Prostate gland (tissue), 2 donors: ENCODE measurements around the gene R3HDML. TPM values are rescaled to one million over a fixed set of nuclear protein-coding genes. Genes with fewer than 3 reads are reported as not detected.
A peak's percentile ranks its signal among the peaks of the same experiment; 100 is the strongest.
"Not testable (repeated sequence)": the region's sequence is repeated elsewhere in the genome, so short reads cannot be mapped to it uniquely, and the experiment has no call there.

Experiments used
- DNase-seq: peaks from one replicate; pipeline ENCODE4 v3.0.0-alpha.2; 2019; ENCODE audit warnings: low spot score
- H3K27ac ChIP-seq, 2 donors: fragments of 200-600 bp; sonication (generic); 2 replicates each; pipeline ENCODE4 v1.5.1; 2017 to 2019
- H3K27me3 ChIP-seq: fragments of 200-600 bp; sonication (generic); replicated peaks from 2 replicates; pipeline ENCODE4 v1.5.1; 2019; ENCODE audit not compliant: insufficient read depth
- H3K36me3 ChIP-seq, 2 donors: fragments of 200-600 bp; sonication (generic); 1 replicate in 1 of 2; 2 replicates in 1 of 2; pipeline versions ENCODE4 v1.5.1 to v1.8.1; 2017 to 2019
- H3K4me1 ChIP-seq: fragments of 200-600 bp; sonication (generic); replicated peaks from 2 replicates; pipeline ENCODE4 v1.5.1; 2019
- H3K4me3 ChIP-seq, 2 donors: fragments of 200-600 bp; sonication (generic); 2 replicates each; pipeline ENCODE4 v1.5.1; 2017 to 2019
- H3K9me3 ChIP-seq: fragments of 200-600 bp; sonication (generic); 2 replicates; pipeline ENCODE4 v1.5.1; 2017
- POLR2A ChIP-seq: fragments of 450-650 bp; IDR thresholded peaks from one replicate; pipeline ENCODE4 v1.6.1; 2016; ENCODE audit warnings: antibody characterized with exemption, mild to moderate bottlenecking
- POLR2AphosphoS5 ChIP-seq: sonication (generic); formaldehyde crosslinking; IDR thresholded peaks from one replicate; pipeline ENCODE4 v1.6.1; 2017; ENCODE audit warnings: antibody characterized with exemption
- WGBS: methylation state at CpG from one replicate; pipeline ENCODE4 v1.1.5; 2018; 5-methylcytosine and 5-hydroxymethylcytosine counted together
- intact Hi-C: fragments of 100-400 bp; cut with DNase I; formaldehyde crosslinking; loops from one replicate; pipeline ENCODE4 v1.14.2; 2022
- total RNA-seq, 2 donors: library from RNA; depleted of rRNA; stranded (reverse); fragments of >200 nt; gene quantifications; one replicate each; pipeline ENCODE4 v1.1.0, GENCODE V29; 2016
- TF ChIP-seq, protein P1 (sequence below), 4 experiments: fragments of 200-600 bp in 2 of 4; fragments of 450-650 bp in 2 of 4; sonication (generic) in 2 of 4; IDR thresholded peaks; 1 replicate in 3 of 4; 2 replicates in 1 of 4; pipeline ENCODE4 v1.5.1; 2016 to 2019; ENCODE audit warnings: antibody characterized with exemption in 4 of 4, mild to moderate bottlenecking in 2 of 4, moderate library complexity in 2 of 4

The R3HDML gene
- total RNA-seq, 2 donors from 2014 or later, result 0.91 TPM; not detected in 1

- TF ChIP-seq POLR2AphosphoS5, result no peak
- TF ChIP-seq, protein P1, sequence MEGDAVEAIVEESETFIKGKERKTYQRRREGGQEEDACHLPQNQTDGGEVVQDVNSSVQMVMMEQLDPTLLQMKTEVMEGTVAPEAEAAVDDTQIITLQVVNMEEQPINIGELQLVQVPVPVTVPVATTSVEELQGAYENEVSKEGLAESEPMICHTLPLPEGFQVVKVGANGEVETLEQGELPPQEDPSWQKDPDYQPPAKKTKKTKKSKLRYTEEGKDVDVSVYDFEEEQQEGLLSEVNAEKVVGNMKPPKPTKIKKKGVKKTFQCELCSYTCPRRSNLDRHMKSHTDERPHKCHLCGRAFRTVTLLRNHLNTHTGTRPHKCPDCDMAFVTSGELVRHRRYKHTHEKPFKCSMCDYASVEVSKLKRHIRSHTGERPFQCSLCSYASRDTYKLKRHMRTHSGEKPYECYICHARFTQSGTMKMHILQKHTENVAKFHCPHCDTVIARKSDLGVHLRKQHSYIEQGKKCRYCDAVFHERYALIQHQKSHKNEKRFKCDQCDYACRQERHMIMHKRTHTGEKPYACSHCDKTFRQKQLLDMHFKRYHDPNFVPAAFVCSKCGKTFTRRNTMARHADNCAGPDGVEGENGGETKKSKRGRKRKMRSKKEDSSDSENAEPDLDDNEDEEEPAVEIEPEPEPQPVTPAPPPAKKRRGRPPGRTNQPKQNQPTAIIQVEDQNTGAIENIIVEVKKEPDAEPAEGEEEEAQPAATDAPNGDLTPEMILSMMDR (IDR thresholded peaks at IDR 0.05), result no peak
- TF ChIP-seq POLR2A, result no peak
- no peak for DNase-seq
- Histone ChIP-seq H3K4me3 (no peak overlapping the region), H3K4me1 (peaks cover 2% of the 10 kb centered on the region), H3K36me3 (no peaks in the 10 kb centered on the region), H3K9me3 (no peaks in the 10 kb centered on the region), H3K27ac (no peak overlapping the region), H3K27me3 (no peaks in the 10 kb centered on the region)
- intact Hi-C loops, result no loop called here
- WGBS, result 88% methylated on average over 4 of the region's 4 CpGs
Measured at GRCh38 chr20:44297721-44298120, 39.1 kb upstream of the R3HDML start.

- intact Hi-C loops, H3K4me3 ChIP-seq, H3K27me3 ChIP-seq, H3K27ac ChIP-seq, H3K9me3 ChIP-seq, H3K36me3 ChIP-seq, H3K4me1 ChIP-seq, DNase-seq: not testable (repeated sequence)
- WGBS, result 94% methylated on average over 34 of the region's 42 CpGs
Measured at GRCh38 chr20:44299011-44299535, 37.8 kb upstream of the R3HDML start.

DNA sequence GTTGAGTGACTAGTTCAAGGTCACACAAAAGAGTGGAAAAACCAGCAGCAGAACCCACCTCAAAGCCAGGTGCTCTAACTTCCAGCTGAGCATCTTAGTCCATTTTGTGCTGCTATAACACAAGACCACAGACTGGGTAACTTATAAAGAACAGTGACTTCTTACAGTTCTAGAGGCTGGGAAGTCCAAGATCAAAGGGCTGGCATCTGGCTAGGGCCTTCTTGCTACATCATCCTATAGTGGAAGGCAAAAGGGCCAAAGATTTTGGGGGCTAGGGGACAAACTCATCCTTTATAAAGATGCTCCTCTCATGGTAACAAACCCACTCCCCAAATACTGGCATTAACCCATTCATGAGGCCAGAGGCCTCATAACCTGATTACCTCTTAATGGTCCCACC, 35.6 kb upstream of the R3HDML start:
- no peak overlapping the region for H3K27ac ChIP-seq
- H3K27me3 ChIP-seq, result no peaks in the 10 kb centered on the region
- H3K4me3 ChIP-seq, result no peak overlapping the region
- H3K4me1 ChIP-seq, result peaks cover 2% of the 10 kb centered on the region
- DNase-seq, result no peak
- intact Hi-C loops, result no loop called here
- no peaks in the 10 kb centered on the region for H3K9me3 ChIP-seq
- TF ChIP-seq, protein P1 (IDR thresholded peaks at IDR 0.05), result no peak
- TF ChIP-seq POLR2AphosphoS5 (no peak), POLR2A (no peak)
- no peaks in the 10 kb centered on the region for H3K36me3 ChIP-seq

DNA sequence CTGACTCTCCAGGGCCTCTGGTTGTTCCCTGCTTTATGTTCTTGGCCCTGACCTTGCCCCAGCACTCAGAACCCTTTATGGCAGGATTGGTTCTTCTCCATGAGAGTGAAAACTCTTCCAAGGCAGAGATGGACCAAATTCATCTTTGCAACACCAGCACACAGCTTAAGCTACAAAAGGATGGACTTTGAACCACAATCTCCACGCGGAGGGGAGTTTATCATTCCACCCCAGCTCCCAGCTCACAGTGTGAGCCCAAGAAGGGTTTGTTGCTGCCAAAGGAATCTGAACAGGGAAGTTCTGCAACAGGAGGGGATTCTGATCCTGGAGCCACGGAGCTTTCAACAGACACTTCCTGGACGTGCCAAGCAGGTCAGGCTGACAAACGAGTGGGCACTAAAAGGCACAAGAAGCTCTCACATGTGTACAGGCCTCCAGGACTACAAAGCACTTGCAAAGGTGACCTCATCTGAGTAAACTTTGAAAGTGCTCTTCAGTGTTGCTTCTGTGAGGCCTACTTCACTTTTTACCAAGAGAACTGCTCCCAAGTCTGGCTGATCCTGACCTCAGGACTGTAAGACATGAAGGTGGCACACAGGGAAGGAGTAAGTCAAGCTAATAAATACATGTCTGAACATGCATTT, 34.7 kb upstream of the R3HDML start:
- H3K36me3 ChIP-seq, result no peaks in the 10 kb centered on the region
- no peaks in the 10 kb centered on the region for H3K27me3 ChIP-seq
- WGBS, result 34% methylated on average over 5 of the region's 5 CpGs
- intact Hi-C loops, result no loop called here
- no peak overlapping the region for H3K4me3 ChIP-seq
- DNase-seq, result peak; percentile 25
- peak overlapping the region in 1 of 2 donors; percentile 26 for H3K27ac ChIP-seq
- TF ChIP-seq POLR2A (no peak), POLR2AphosphoS5 (peak; percentile 28)
- H3K4me1 ChIP-seq, result peaks cover 2% of the 10 kb centered on the region
- no peaks in the 10 kb centered on the region for H3K9me3 ChIP-seq

DNA sequence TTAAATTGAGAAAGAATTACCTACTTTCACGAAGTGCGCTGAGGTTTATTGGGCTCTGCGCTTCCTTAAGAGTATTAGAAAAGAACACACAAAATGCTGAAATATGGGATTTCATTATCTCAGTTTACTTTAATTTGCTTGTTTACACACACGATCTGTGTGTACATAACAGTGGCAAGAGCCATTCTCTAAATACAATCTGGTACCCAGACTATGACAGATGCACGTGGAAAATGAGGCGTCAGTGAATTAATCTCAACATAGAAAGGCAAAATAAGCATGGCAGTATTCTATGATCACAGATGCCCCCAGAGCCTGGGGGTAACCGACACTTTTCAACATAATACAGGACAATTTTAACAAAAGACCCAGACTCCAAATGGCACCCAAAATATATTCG, 34.1 kb upstream of the R3HDML start:
- Histone ChIP-seq H3K36me3 (no peaks in the 10 kb centered on the region), H3K9me3 (no peaks in the 10 kb centered on the region), H3K27ac (peak overlapping the region in 1 of 2 donors; percentile 26), H3K4me1 (peaks cover 2% of the 10 kb centered on the region), H3K27me3 (no peaks in the 10 kb centered on the region), H3K4me3 (no peak overlapping the region)
- WGBS, result 57% methylated on average over 8 of the region's 8 CpGs
- DNase-seq, result no peak
- intact Hi-C loops, result no loop called here
- TF ChIP-seq POLR2AphosphoS5 (no peak), POLR2A (no peak)
- TF ChIP-seq, protein P1 (IDR thresholded peaks at IDR 0.05), result no peak

- intact Hi-C loops, result no loop called here
- no peaks in the 10 kb centered on the region for H3K27me3 ChIP-seq
- H3K27ac ChIP-seq, result no peak overlapping the region
- H3K9me3 ChIP-seq, result no peaks in the 10 kb centered on the region
- TF ChIP-seq POLR2A (no peak), POLR2AphosphoS5 (no peak)
- TF ChIP-seq, protein P1 (IDR thresholded peaks at IDR 0.05), result no peak
- DNase-seq, result no peak
- no peaks in the 10 kb centered on the region for H3K36me3 ChIP-seq
- peaks cover 2% of the 10 kb centered on the region for H3K4me1 ChIP-seq
- H3K4me3 ChIP-seq, result no peak overlapping the region
Measured at GRCh38 chr20:44304383-44304782, 32.5 kb upstream of the R3HDML start.
